ENCODE measurements around the gene TPI1. TPM values are rescaled to one million over a fixed set of nuclear protein-coding genes. Genes with fewer than 3 reads are reported as not detected.

Gene TPI1
- total RNA-seq: 181 TPM

DNA sequence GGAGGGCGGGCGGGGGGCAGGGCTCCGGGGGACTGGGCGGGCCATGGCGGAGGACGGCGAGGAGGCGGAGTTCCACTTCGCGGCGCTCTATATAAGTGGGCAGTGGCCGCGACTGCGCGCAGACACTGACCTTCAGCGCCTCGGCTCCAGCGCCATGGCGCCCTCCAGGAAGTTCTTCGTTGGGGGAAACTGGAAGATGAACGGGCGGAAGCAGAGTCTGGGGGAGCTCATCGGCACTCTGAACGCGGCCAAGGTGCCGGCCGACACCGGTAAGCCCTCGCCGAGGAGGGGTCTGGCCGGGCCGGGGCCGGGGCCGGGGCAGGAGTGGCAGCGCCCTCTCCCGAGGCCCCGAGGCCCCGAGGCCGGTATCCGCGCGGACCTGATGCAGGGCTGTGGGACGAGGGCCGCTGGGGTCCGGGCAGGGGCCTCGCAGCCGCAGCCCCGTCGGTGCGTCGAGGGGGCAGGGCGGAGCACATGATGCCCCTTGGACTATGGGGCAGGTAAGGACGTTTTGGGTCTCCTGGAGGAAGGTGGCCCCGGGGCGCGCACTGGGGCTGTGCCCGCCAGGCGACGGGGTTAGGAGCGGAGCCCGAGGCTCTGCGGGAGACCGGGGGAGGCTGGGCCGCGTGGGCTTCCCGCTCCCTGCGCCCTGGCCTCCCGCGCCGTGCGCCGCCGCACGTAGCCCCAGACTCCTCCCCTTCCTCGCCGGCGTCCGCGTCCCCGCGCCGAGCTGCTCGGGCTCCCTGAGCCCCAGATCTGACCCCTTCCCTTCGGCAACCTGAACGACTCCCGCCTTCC, at the start of gene TPI1:
Gene TPI1, plus strand, starts transcription at position 119 of the 798 bp plus-strand sequence. Its CDS starts 36 bp downstream, at position 155.

DNA sequence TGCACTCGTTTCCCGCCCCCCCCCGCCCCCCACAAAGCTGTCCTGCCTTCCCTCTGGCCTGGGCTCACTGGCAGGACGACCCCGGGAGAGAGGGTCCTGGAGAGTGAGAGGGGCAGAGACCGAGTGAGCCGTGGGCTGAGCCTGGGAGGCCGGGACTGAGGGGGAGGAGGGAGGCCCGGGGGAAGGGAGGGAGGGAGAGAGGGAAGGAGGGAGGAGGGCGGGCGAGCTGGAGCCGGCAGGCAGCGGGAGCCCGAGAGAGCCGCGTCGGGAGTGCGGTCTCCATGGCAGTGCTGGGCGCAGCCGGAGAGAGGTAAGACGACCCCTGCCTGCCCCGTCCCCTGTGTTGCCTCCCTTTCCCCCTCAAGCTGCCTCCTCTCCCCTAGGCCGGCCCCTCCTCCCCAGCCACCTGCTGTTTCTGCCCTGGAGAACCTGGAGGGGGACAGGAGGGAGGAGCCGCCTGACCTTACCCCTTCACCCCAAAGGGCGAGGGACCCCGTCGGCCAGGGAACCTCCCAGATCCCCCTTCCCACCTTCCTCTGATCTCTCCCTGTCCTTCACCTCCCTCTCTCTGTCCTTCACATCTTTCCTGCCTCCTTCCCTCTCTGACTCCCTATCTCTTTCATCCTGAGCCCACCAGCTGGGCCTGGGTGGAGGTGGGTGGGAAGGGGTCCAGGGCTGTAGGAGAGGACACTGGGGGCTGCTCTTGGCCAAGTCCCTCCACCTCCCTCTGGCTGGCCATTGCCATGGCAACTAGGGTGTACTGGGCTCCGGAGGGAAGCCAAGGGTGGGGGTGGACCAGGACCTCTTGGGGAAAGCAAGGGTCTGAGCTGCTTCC, 45.5 kb upstream of the TPI1 start, which contains the start of gene GPR162:
Gene GPR162, plus strand, starts transcription at position 231 of the 835 bp plus-strand sequence. CDS start 2,078 bp downstream, outside the sequence.

DNA sequence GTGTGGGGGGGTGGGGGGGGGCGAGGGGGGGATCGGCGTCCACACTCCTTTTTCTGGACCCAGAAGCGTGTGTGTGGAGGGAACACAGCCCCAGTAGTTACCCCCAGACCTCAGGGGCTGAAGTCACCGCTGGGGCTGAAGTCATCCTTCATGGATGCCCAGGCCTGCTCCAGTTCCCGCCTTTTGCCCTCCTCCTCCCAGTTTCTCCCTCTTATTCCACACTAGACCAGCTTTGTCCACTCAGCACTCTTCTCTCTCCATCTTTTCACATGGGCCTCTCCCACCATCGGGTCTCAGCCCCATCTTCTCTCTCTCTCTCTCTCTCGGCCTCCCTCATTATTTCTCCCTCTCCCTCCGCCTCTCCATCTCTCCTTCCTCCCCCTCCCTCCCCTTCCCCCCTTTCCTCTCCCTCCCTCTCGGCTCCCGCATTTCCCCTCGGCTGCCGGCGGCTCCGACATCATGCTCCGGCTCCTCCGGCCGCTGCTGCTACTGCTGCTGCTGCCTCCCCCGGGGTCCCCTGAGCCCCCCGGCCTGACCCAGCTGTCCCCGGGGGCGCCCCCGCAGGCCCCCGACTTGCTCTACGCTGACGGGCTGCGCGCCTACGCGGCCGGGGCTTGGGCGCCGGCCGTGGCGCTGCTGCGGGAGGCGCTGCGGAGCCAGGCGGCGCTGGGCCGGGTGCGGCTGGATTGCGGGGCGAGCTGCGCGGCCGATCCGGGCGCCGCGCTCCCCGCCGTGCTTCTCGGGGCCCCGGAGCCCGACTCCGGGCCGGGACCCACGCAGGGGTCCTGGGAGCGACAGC, 39.1 kb upstream of the TPI1 start, which contains the start of gene P3H3:
Gene P3H3, plus strand, starts transcription at position 426 of the 799 bp plus-strand sequence. Its CDS starts 34 bp downstream, at position 460.

DNA sequence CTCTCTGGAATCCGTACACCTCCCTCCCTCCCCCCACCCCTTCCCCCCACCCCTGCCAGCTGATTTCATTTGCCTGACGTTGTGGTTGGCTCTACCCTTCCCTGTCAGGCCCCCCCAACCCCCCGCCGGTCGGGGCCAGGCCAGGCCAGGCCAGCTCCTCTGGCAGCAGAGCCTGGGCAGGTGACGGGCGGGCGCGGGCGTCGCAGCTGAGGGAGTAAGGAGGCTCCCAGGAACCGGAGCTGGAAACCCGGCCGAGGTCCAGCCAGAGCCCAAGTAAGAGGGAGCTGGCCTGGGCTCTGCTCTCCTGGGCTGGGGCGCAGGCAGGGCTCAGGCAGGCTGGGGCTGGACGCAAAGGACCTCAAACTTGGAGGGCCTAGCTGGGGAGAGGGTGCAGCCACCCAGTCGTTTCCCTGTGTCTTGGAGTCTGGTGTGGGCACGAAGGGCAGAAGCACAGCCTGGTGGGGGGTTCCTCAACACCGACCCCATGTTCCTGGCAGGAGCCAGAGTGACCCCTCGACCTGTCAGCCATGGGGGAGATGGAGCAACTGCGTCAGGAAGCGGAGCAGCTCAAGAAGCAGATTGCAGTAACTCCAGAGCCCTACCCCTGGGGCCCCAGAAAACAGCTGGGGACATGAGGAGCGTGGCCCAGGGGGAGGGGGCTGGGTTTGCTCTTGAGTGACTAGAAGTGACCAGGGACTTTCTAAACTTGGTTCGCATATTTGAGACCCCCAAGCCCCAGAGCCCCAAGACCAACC, 26.4 kb upstream of the TPI1 start, which contains the start of gene GNB3:
Gene GNB3, plus strand, starts transcription at position 165 of the 755 bp plus-strand sequence. Its CDS starts 363 bp downstream, at position 528.

DNA sequence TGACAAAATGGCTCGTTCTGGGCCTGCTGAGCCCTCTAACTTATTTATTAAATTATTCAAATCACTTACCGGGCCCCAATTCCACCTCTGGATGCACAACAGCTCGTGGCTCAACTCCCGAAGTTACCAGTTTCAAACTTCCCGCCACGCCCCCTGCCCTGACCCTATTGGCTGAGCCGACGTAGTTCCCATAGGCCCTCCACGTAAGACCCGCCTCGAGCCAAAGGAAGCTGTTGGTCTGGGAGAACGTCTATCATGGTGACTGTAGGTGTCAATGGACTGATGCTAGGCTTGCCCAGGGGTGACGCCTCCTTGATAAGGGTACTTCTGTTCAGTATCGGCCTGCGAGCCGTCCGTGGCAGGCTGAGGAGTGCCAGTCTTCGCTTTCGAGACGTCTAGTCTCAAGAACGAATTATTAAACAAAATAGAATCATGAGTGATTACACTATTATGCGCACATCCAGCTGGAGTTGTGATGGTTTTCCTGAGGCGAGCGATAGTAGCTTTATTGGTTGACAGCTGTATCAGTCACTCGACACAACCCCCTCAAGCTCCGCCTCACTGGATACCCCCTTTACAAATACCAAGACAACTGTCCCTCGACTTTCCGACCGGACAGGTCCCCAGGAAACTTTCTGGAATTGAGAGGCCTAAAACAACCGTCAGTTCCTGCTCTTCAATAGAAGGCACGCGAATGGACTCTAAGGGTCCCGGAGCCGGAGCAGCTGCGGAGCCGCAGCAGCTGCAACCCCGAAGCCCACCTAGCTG, 16.0 kb upstream of the TPI1 start, which contains the start of gene CDCA3:
Gene CDCA3, minus strand, starts transcription at position 134 of the 768 bp plus-strand sequence. CDS start 334 bp downstream, outside the sequence.

DNA sequence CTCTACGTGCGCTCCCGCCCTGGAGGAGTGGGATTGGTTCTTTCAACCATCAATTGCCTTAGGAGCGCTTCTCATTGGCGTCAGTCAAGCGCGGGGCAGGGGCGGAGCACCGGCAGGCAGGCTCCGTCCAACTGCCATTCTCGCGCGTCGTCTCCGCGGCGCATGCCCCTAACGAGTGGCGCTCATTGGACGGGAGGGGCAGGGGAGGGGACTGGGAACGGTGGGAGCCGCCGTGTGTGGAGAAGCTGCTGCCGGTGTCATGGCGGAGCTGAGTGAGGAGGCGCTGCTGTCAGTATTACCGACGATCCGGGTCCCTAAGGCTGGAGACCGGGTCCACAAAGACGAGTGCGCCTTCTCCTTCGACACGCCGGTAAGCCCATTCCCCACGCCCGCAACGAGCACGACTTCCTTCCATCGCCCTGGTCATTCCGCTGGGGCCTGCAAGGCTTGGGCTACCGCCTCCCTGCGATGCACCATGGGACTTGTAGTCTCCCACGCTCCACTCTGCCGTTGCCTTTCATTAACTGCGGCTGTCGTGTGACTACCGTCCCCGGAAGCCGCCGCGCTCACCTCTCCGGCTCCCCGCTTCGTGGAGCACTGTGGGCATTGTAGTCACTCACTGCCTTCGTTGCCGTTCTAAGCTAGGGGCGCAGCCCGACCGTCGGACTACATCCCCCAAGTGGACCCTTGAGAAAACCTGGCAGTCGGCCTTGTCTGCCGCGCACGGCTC, 15.2 kb upstream of the TPI1 start, which contains the start of gene USP5:
Gene USP5, plus strand, starts transcription at position 230 of the 730 bp plus-strand sequence. Its CDS starts 30 bp downstream, at position 260.

DNA sequence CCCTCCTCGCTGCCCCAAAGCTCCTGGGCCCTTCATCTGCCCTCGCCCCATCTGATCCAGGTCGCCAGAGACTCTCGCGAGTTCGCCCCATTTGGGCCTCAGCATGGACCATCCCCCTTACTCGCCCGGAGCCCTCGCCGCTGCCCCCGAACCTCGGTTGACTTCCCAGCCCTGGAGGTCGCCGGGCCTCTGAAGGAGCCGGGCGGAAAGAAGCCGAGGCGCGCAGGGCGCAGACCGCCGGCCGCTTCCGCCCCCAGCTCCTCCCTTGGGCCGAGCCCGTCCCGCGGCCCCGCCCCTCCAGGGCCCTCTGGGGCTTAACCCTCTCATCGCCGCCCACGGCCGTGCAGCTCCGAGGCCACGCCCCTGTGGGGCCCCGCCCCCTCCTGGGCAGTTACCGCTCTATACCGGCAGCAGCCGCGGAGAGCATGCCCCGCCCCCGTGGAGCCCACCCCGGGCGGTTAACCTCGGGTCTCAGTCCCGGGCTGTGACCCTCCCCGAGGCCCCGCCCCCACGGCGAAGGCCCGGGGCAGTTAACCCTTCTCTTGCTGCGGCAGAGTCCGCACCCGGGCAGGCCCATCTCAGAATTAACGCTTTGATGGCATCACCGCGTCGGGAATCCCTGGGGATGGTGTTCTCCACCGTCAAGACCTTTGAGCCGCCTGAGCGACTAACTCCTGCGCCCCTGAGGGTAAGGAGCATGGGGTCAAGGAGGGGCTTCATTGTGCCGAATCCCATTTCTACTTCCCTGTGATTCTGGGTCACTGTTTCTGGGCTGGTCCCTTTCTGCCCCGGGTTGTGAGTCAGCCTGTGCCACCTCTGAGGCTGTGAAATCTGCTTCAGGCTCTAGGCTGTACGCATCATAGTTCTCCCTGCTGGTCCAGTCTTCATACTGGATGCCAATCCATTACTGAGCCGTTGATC, 6.0 kb downstream of the TPI1 start, which contains the start of gene SPSB2:
Gene SPSB2, minus strand, starts transcription at position 210 of the 921 bp plus-strand sequence. CDS start 402 bp downstream, outside the sequence.

DNA sequence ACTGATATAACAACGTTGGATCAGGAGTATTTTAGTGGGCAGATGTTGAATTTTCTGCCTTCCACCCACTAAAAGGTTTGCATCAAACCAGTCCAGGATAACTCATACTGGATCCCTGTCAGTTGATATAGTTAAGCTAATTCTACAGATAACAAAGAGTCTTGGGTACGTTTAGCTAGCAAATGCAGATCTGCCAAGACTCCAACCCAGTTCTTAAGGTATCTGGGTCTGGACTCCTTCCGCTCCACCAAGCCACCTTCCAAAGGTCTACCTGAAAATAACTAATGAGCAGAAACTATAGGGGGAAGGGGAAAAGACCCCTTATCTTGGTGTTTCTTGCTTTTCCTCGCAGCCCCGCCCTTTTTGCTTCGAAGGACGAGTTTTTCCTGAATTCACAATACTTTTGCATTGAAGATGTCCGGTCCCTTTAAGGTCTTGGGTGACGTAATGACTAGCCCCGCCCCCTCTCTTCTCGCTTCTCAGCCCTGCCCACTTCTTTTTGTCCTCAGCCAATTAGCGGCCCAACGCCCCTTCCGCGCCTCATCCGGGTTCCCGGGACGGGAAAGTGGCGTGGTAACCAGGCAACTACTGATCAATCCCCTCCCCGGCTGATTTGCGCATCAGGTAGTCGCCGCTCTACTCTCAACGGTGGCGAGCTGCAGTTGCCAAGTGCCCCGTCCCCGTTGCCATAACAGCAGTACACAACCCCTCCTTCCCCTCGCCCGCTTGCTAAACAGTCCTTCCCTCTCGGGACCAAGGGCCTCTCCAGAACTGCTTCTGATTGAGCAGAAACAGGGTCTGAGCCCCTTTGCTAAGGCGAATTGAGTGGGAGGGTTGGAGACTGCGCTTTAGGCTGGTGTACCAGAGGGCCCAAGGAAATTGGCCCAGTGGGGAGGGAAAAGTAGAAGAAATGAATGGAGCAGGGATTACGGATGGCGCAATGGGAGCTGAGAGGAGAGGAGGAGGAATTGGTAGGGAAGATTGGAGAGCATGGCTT, 37.2 kb downstream of the TPI1 start, which contains the start of gene LRRC23:
Gene LRRC23, plus strand, starts transcription at position 543 of the 997 bp plus-strand sequence. CDS start 812 bp downstream, outside the sequence.

DNA sequence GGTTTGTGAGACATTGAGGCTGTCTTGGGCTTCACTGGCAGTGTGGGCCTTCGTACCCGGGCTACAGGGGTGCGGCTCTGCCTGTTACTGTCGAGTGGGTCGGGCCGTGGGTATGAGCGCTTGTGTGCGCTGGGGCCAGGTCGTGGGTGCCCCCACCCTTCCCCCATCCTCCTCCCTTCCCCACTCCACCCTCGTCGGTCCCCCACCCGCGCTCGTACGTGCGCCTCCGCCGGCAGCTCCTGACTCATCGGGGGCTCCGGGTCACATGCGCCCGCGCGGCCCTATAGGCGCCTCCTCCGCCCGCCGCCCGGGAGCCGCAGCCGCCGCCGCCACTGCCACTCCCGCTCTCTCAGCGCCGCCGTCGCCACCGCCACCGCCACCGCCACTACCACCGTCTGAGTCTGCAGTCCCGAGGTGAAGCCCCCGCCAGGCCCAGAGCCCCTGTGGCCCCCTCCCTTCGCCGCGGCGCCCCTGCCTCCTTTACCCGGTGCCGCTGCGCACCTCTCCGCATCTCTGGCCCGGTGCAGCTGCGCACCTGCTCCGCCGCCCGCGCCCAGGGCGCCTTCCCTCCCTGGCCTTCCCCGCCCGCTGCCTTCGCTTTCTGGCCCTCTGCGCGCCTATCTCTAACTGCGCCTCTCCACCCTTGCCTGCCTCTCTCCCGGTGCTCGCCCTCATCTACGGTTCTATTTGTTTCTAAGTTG, 47.1 kb downstream of the TPI1 start, which contains the start of gene ENO2:
Gene ENO2, plus strand, starts transcription at position 335 of the 701 bp plus-strand sequence. CDS start 1,253 bp downstream, outside the sequence.

Other genes with a start within 250 kb of the TPI1 start
- 0.94 TPM for gene LPAR5, start 231.6 kb upstream of the TPI1 start, total RNA-seq
- gene ACRBP, start 220.1 kb upstream of the TPI1 start, total RNA-seq: 1.6 TPM
- gene ING4, start 204.4 kb upstream of the TPI1 start, total RNA-seq: 83.6 TPM
- gene ZNF384, start 178.2 kb upstream of the TPI1 start, total RNA-seq: 32.2 TPM
- gene PIANP, start 166.7 kb upstream of the TPI1 start, total RNA-seq: 4.1 TPM
- gene COPS7A, start 143.5 kb upstream of the TPI1 start, total RNA-seq: 39.4 TPM
- 110 TPM for gene MLF2, start 114.4 kb upstream of the TPI1 start, total RNA-seq
- 64.5 TPM for gene PTMS, start 101.2 kb upstream of the TPI1 start, total RNA-seq
- not detected for gene LAG3, start 95.0 kb upstream of the TPI1 start, total RNA-seq
- 1.9 TPM for gene CD4, start 78.0 kb upstream of the TPI1 start, total RNA-seq
- 57.0 TPM for gene GPR162, start 45.7 kb upstream of the TPI1 start, total RNA-seq
- gene P3H3, start 39.1 kb upstream of the TPI1 start, total RNA-seq: 25.7 TPM
- gene GNB3, start 26.6 kb upstream of the TPI1 start, total RNA-seq: 5.9 TPM
- gene CDCA3, start 16.2 kb upstream of the TPI1 start, total RNA-seq: 4.1 TPM
- 64.8 TPM for gene USP5, start 15.4 kb upstream of the TPI1 start, total RNA-seq
- gene SPSB2, start 5.8 kb downstream of the TPI1 start, total RNA-seq: 2.8 TPM
- gene LRRC23, start 37.3 kb downstream of the TPI1 start, total RNA-seq: 8.5 TPM
- 146 TPM for gene ENO2, start 47.0 kb downstream of the TPI1 start, total RNA-seq
- gene ATN1, start 60.4 kb downstream of the TPI1 start, total RNA-seq: 22.5 TPM
- gene RNU7-1, start 76.3 kb downstream of the TPI1 start, total RNA-seq: not detected
- 295 TPM for gene C12orf57, start 76.5 kb downstream of the TPI1 start, total RNA-seq
- 3.4 TPM for gene PTPN6, start 83.8 kb downstream of the TPI1 start, total RNA-seq
- gene PHB2, start 103.1 kb downstream of the TPI1 start, total RNA-seq: 104 TPM
- 39.4 TPM for gene EMG1, start 103.4 kb downstream of the TPI1 start, total RNA-seq
- gene LPCAT3, start 150.9 kb downstream of the TPI1 start, total RNA-seq: 15.0 TPM
- gene C1S, start 193.2 kb downstream of the TPI1 start, total RNA-seq: 8.1 TPM
- 1.6 TPM for gene C1R, start 224.9 kb downstream of the TPI1 start, total RNA-seq
- 5.9 TPM for gene C1RL, start 241.7 kb downstream of the TPI1 start, total RNA-seq

Measured in parietal lobe (tissue), 1 donor.